ENCODE results near the gene ENOX1. TPM values are rescaled to one million over a fixed set of nuclear protein-coding genes. Genes with fewer than 3 reads are reported as not detected.

The ENOX1 gene
- total RNA-seq, 1 experiment from 2014 or later: 1.8 TPM

DNA sequence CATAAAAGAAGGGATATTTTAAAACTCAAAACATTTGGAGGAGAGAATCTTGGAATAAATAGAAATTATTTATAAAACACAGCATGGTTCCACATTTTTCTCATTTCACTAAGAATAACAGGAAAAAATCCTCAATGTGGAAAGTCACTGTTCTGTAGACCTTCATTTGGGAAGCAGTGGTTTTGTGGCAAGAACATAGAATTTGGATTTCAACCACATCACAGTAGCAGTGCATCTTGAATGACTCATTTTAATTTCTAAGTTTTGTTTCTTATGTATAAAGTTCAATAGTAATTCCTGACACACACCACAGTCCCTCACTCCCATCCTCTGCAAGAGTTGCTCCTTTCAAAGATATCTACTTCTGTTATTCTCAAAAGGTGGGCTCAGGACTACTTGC lies 264.0 kb downstream of the ENOX1 start:
- intact Hi-C loops (cut with micrococcal nuclease): no loop called here
- no TSS peak for BruUV-seq (replicated peaks)

GRCh38 chr13:43520351-43520750 lies 266.4 kb downstream of the ENOX1 start:
- ChIA-PET CTCF (interaction anchor here (0.5 kb wide), 1 partner anchor 153 kb away, joined by 3 read pairs; no protein-coding TSS in a partner anchor), POLR2A (no interaction called here)
- H3K4me1 Mint-ChIP-seq (ENCODE audit: insufficient read depth, unreplicated experiment): no peaks in the 10 kb centered on the region
- intact Hi-C loops (cut with micrococcal nuclease): no loop called here
- H3K27ac Mint-ChIP-seq (ENCODE audit: low read depth, unreplicated experiment): no peak overlapping the region
- no peak for TF ChIP-seq CTCF (IDR thresholded peaks at IDR 0.05; ENCODE audit: unreplicated experiment)
- H3K4me3 Mint-ChIP-seq (ENCODE audit: unreplicated experiment): no peak overlapping the region
- no TSS peak for BruUV-seq (replicated peaks)
- DNase-seq (ENCODE audit: unreplicated experiment): no peak
- no peaks in the 10 kb centered on the region for H3K27me3 Mint-ChIP-seq (ENCODE audit: insufficient read depth, unreplicated experiment)
- no peaks in the 10 kb centered on the region for H3K36me3 Mint-ChIP-seq (ENCODE audit: insufficient read depth, unreplicated experiment)
- H3K9me3 Mint-ChIP-seq (ENCODE audit: unreplicated experiment): peaks cover 8% of the 10 kb centered on the region

More for the DNA sequence above, 264.0 kb downstream of the ENOX1 start:
- H3K27me3 Mint-ChIP-seq (ENCODE audit: insufficient read depth, unreplicated experiment): no peaks in the 10 kb centered on the region
- no peak overlapping the region for H3K27ac Mint-ChIP-seq (ENCODE audit: low read depth, unreplicated experiment)
- no peaks in the 10 kb centered on the region for H3K4me1 Mint-ChIP-seq (ENCODE audit: insufficient read depth, unreplicated experiment)
- DNase-seq (ENCODE audit: unreplicated experiment): no peak
- no peak for TF ChIP-seq CTCF (IDR thresholded peaks at IDR 0.05; ENCODE audit: unreplicated experiment)
- H3K36me3 Mint-ChIP-seq (ENCODE audit: insufficient read depth, unreplicated experiment): no peaks in the 10 kb centered on the region
- POLR2A ChIA-PET: no interaction called here
- H3K4me3 Mint-ChIP-seq (ENCODE audit: unreplicated experiment): no peak overlapping the region
- CTCF ChIA-PET: no interaction called here
- H3K9me3 Mint-ChIP-seq (ENCODE audit: unreplicated experiment): peaks cover 8% of the 10 kb centered on the region

DNA sequence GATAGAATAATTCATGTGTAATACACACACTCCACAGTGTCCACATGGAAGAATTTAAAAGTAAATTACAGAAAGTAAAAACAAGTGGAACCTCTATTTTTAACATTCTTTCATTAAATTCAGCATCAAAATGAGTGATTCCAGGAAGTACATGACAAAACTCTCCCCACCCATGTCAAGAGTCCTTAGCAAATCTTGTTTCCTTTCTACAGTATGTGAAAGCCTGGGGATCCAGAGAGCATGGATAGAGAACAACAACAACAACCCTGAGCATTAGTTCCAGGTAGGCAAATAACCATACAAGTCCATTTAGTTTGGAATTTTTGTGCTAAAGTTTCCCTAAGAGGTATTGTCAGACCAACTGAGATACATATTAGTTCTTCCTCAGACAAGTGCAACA lies 267.9 kb downstream of the ENOX1 start:
- POLR2A ChIA-PET: no interaction called here
- intact Hi-C loops (cut with micrococcal nuclease): no loop called here
- no peaks in the 10 kb centered on the region for H3K27me3 Mint-ChIP-seq (ENCODE audit: insufficient read depth, unreplicated experiment)
- no peak overlapping the region for H3K4me3 Mint-ChIP-seq (ENCODE audit: unreplicated experiment)
- TF ChIP-seq CTCF (IDR thresholded peaks at IDR 0.05; ENCODE audit: unreplicated experiment): no peak
- BruUV-seq (replicated peaks): no TSS peak
- no peaks in the 10 kb centered on the region for H3K4me1 Mint-ChIP-seq (ENCODE audit: insufficient read depth, unreplicated experiment)
- CTCF ChIA-PET: no interaction called here
- no peak for DNase-seq (ENCODE audit: unreplicated experiment)
- H3K36me3 Mint-ChIP-seq (ENCODE audit: insufficient read depth, unreplicated experiment): no peaks in the 10 kb centered on the region
- no peak overlapping the region for H3K27ac Mint-ChIP-seq (ENCODE audit: low read depth, unreplicated experiment)
- H3K9me3 Mint-ChIP-seq (ENCODE audit: unreplicated experiment): no peaks in the 10 kb centered on the region

DNA sequence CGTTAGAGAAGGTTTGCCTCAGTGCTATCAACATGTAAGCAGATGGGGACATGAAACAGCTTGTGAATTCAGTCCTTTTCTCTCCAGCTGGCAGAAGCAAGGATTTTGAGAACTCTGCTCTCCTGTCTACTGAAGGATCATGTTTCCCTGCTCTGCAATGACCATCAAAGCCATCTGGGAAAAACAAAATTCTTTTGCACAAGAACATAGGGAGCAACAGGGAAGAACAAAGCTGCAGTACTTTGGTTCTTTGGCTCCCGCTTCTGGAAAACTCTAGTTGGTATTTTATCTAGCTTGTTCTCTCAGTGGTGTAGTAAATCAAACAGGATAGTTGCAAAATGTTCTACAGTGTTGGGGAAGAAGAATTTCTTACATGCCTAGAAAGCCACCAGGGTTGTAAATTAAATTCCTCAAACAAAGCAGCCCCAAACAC lies 270.4 kb downstream of the ENOX1 start:
- BruUV-seq (replicated peaks): no TSS peak
- no peak for TF ChIP-seq CTCF (IDR thresholded peaks at IDR 0.05; ENCODE audit: unreplicated experiment)
- intact Hi-C loops (cut with micrococcal nuclease): no loop called here
- Mint-ChIP-seq H3K9me3 (ENCODE audit: unreplicated experiment) (no peaks in the 10 kb centered on the region), H3K36me3 (ENCODE audit: insufficient read depth, unreplicated experiment) (no peaks in the 10 kb centered on the region), H3K27me3 (ENCODE audit: insufficient read depth, unreplicated experiment) (no peaks in the 10 kb centered on the region), H3K4me3 (ENCODE audit: unreplicated experiment) (no peak overlapping the region), H3K4me1 (ENCODE audit: insufficient read depth, unreplicated experiment) (no peaks in the 10 kb centered on the region), H3K27ac (ENCODE audit: low read depth, unreplicated experiment) (no peak overlapping the region)
- ChIA-PET CTCF (interaction anchor here (0.5 kb wide), 1 partner anchor 1783 kb away, joined by 3 read pairs; no protein-coding TSS in a partner anchor), POLR2A (no interaction called here)
- no peak for DNase-seq (ENCODE audit: unreplicated experiment)

All from MCF 10A (cell line).